Measurements from ENCODE around the gene ODF4.
"Not testable (repeated sequence)": the region's sequence is repeated elsewhere in the genome, so short reads cannot be mapped to it uniquely, and the experiment has no call there.

The ODF4 gene

DNA sequence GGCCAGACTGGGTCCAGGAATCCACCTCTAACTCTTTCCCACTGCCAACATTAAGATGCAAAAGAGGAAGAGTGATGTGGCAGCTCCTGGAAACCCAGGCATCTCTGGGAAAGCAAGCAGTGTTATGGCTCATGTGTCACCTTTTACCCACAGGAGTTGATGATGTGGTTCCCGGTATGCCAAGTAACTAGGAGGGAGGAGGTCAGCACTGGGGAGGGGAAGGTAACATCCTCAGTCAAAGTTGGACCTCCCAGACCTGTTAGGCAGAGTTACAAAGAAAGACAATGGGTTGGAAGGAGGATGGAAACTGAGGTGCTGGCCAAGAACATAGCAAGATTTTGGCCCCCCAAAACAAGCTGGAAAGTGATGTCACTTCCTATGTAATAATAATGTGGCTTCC is 25.5 kb downstream of the ODF4 start:
- no peak overlapping the region for H3K4me3 ChIP-seq
- H3K27me3 ChIP-seq: no peaks in the 10 kb centered on the region
- no peaks in the 10 kb centered on the region for H3K4me1 ChIP-seq
- H3K9me3 ChIP-seq: no peaks in the 10 kb centered on the region
- peaks cover 7 to 31% (median 21%) of the 10 kb centered on the region in 3 donors for H3K36me3 ChIP-seq
- intact Hi-C loops (cut with DNase I; ENCODE audit: low total_unique reads): no loop called here
- TF ChIP-seq, protein P1, sequence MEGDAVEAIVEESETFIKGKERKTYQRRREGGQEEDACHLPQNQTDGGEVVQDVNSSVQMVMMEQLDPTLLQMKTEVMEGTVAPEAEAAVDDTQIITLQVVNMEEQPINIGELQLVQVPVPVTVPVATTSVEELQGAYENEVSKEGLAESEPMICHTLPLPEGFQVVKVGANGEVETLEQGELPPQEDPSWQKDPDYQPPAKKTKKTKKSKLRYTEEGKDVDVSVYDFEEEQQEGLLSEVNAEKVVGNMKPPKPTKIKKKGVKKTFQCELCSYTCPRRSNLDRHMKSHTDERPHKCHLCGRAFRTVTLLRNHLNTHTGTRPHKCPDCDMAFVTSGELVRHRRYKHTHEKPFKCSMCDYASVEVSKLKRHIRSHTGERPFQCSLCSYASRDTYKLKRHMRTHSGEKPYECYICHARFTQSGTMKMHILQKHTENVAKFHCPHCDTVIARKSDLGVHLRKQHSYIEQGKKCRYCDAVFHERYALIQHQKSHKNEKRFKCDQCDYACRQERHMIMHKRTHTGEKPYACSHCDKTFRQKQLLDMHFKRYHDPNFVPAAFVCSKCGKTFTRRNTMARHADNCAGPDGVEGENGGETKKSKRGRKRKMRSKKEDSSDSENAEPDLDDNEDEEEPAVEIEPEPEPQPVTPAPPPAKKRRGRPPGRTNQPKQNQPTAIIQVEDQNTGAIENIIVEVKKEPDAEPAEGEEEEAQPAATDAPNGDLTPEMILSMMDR (IDR thresholded peaks at IDR 0.05): no peak
- DNase-seq: no peak
- H3K27ac ChIP-seq: no peak overlapping the region

DNA sequence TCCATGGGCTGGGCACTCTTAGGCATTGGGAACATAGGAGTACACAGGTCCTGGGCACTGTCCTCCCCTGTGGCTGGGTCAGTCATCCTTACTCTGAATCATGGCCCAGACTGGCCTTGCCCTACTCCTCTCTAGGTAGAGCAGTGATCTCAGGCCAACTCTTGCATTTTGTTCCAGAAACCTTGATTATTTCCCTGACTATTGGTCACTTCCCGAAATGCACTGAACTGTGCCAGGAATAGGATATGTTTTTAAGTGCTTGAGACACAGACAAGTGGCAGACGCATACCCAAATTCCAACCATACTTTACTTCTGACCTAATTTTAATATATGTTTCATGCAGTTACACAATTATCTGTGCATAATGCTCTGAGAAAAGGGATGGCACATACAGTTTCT is 26.6 kb downstream of the ODF4 start:
- intact Hi-C loops (cut with DNase I; ENCODE audit: low total_unique reads): no loop called here
- H3K36me3 ChIP-seq: peaks cover 7 to 33% (median 21%) of the 10 kb centered on the region in 3 donors
- H3K4me3 ChIP-seq: no peak overlapping the region
- H3K27ac ChIP-seq: no peak overlapping the region
- no peaks in the 10 kb centered on the region for H3K4me1 ChIP-seq
- no peak for DNase-seq
- no peaks in the 10 kb centered on the region for H3K27me3 ChIP-seq
- H3K9me3 ChIP-seq: no peaks in the 10 kb centered on the region
- TF ChIP-seq, protein P1 (IDR thresholded peaks at IDR 0.05): no peak

DNA sequence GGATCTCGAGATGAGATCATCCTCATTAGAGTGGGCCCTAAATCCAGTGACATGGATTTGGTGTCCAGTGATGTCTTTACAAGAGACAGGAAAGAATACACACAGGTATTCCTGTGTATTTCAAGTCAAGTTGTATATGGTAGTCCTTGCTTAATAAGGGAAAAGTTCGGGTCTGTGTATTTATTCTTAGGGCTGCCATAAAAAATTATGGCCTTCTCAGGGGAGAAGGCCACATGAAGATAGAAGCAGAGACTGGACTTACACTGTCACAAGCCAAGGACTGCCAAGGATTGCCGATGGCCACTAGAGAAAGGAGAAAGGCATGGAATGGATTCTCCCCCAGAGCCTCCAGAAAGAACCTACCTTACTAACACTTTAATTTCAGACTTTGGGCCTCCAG is 28.6 kb downstream of the ODF4 start:
- H3K9me3 ChIP-seq: no peaks in the 10 kb centered on the region
- no peaks in the 10 kb centered on the region for H3K27me3 ChIP-seq
- H3K4me3 ChIP-seq: no peak overlapping the region
- peaks cover 7 to 33% (median 21%) of the 10 kb centered on the region in 3 donors for H3K36me3 ChIP-seq
- intact Hi-C loops (cut with DNase I; ENCODE audit: low total_unique reads): no loop called here
- H3K27ac ChIP-seq: no peak overlapping the region
- TF ChIP-seq, protein P1 (IDR thresholded peaks at IDR 0.05): no peak
- H3K4me1 ChIP-seq: no peaks in the 10 kb centered on the region
- DNase-seq: no peak

DNA sequence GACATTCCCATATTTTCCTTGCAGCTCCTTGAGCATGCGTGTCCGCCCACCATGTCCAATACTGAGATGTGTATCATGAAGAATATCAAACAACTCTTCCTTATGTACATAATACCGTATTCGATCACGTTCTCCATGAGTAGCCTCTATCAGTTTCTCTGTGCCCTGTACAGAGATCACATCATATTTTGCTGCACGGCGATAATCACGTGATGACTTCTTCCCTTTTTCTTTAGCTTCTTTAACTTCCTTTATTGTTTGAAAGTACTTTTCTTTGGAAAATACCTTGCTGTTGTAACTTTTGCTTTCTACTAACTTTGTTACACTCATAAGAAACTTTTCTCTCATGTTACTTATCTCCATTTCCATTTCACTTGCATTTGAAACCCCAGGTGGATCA is 30.3 kb downstream of the ODF4 start:
- intact Hi-C loops (cut with DNase I; ENCODE audit: low total_unique reads): no loop called here
- H3K36me3 ChIP-seq: peaks cover 7 to 26% (median 21%) of the 10 kb centered on the region in 3 donors
- no peak overlapping the region for H3K27ac ChIP-seq
- TF ChIP-seq, protein P1 (IDR thresholded peaks at IDR 0.05): no peak
- H3K4me1 ChIP-seq: peaks cover 0 to under 1% (median under 1%) of the 10 kb centered on the region in 4 donors
- no peak overlapping the region for H3K4me3 ChIP-seq
- no peaks in the 10 kb centered on the region for H3K27me3 ChIP-seq
- no peak for DNase-seq
- H3K9me3 ChIP-seq: no peaks in the 10 kb centered on the region

DNA sequence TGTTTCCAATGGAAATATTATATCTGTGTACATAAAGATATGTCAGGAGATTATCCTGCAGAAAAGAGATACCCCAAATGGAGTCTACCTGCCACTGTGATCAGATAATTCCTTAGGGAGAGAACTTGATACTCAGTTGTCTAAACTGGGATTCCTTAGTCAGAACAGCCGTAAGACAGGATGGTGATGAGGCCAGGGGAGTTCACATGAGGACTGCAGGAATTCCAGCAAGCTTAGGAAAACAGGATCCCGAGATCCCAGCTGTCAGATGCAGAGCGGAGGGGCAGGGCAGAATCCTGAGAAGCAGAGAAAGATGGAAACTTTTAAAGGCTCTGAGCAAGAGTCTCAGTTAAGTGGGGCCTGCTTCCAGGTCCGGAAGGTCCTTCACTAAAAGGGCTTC is 32.1 kb downstream of the ODF4 start:
- intact Hi-C loops (cut with DNase I; ENCODE audit: low total_unique reads): no loop called here
- Histone ChIP-seq H3K27me3 (no peaks in the 10 kb centered on the region), H3K4me3 (no peak overlapping the region), H3K27ac (no peak overlapping the region), H3K9me3 (no peaks in the 10 kb centered on the region), H3K4me1 (peaks cover 0 to 13% (median 9%) of the 10 kb centered on the region in 4 donors), H3K36me3 (peaks cover 7 to 25% (median 21%) of the 10 kb centered on the region in 3 donors)
- TF ChIP-seq, protein P1 (IDR thresholded peaks at IDR 0.05): no peak
- DNase-seq: no peak

DNA sequence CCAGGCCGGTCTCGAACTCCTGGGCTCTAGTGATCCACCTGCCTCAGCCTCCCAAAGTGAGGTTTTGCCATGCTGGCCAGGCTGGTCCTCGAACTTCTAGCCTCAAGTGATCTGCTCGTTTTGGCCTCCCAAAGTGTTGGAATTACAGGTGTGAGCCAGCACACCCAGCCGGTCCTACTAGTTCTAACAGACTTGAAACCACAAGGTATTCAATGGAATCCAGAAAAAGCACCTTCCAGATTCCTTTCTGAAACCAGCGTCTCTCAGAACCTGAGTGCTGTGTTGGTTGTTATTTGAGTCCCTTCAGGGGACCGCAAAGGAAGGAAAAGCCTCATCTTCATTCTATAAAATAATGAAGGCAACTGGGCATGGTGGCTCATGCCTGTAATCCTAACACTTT is 32.8 kb downstream of the ODF4 start:
- intact Hi-C loops (cut with DNase I; ENCODE audit: low total_unique reads): no loop called here
- TF ChIP-seq, protein P1 (IDR thresholded peaks at IDR 0.05): no peak
- no peak for DNase-seq
- Histone ChIP-seq H3K4me3 (no peak overlapping the region), H3K9me3 (no peaks in the 10 kb centered on the region), H3K27ac (no peak overlapping the region), H3K4me1 (peaks cover 0 to 16% (median 11%) of the 10 kb centered on the region in 4 donors), H3K27me3 (no peaks in the 10 kb centered on the region), H3K36me3 (peaks cover 7 to 30% (median 26%) of the 10 kb centered on the region in 3 donors)

DNA sequence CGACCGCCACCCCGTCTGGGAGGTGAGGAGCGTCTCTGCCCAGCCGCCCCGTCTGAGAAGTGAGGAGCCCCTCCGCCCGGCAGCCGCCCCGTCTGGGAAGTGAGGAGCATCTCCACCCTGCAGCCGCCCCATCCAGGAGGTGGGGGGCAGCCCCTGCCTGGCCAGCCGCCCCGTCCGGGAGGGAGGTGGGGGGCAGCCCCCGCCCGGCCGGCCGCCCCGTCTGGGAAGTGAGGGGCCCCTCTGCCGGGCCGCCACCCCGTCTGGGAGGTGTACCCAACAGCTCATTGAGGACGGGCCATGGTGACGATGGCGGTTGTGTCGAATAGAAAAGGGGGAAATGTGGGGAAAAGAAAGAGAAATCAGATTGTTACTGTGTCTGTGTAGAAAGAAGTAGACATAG is 34.2 kb downstream of the ODF4 start:
- DNase-seq; H3K27me3 ChIP-seq; H3K9me3 ChIP-seq; intact Hi-C loops (cut with DNase I; ENCODE audit: low total_unique reads); H3K27ac ChIP-seq; H3K4me3 ChIP-seq: not testable (repeated sequence)
- Histone ChIP-seq H3K36me3 (peaks cover 19 to 34% (median 31%) of the 10 kb centered on the region in 3 donors), H3K4me1 (peaks cover 0 to 16% (median 11%) of the 10 kb centered on the region in 4 donors)

Data from tibial artery (tissue), 4 donors.